Neutrophil (primary cell): ENCODE measurements around the gene KRT8.

ENCODE experiments used
- H3K27ac ChIP-seq: fragments of 200-600 bp; sonication (generic); 2 replicates; pipeline ENCODE4 v1.5.1; 2016; ENCODE audit warnings: mild to moderate bottlenecking, moderate library complexity
- H3K27me3 ChIP-seq: fragments of 200-600 bp; sonication (generic); 2 replicates; pipeline ENCODE4 v1.6.0; 2016; ENCODE audit warnings: mild to moderate bottlenecking
- H3K36me3 ChIP-seq: fragments of 200-600 bp; sonication (generic); 2 replicates; pipeline ENCODE4 v1.5.1; 2017
- H3K4me1 ChIP-seq, 2 experiments: fragments of 200-600 bp in 1 of 2; sonication (generic) in 1 of 2; 1 replicate in 1 of 2; 2 replicates in 1 of 2; pipeline versions ENCODE4 v1.5.1 to v1.6.1; 2013 to 2016; ENCODE audit warnings: low read depth in 1 of 2, low read length in 1 of 2, mild to moderate bottlenecking in 1 of 2, moderate library complexity in 1 of 2; ENCODE audit not compliant: control insufficient read depth in 1 of 2, insufficient read depth in 1 of 2
- H3K4me3 ChIP-seq, 2 experiments: fragments of 200-600 bp in 1 of 2; sonication (generic) in 1 of 2; 1 replicate in 1 of 2; 2 replicates in 1 of 2; pipeline ENCODE4 v1.5.1; 2013 to 2016; ENCODE audit warnings: low read depth in 1 of 2, low read length in 1 of 2, mild to moderate bottlenecking in 1 of 2, moderate library complexity in 1 of 2
- H3K9me3 ChIP-seq: fragments of 200-600 bp; sonication (generic); 2 replicates; pipeline ENCODE4 v1.5.1; 2016
- CTCF ChIP-seq: fragments of 200-600 bp; sonication (generic); IDR thresholded peaks from 2 replicates; pipeline ENCODE4 v1.5.1; 2016; ENCODE audit warnings: antibody characterized with exemption

Gene KRT8

GRCh38 chr12:52945389-52946232, 40.7 kb upstream of the KRT8 start:
- Histone ChIP-seq H3K4me1 (peaks cover 0 to 2% of the 10 kb centered on the region in 2 experiments), H3K27me3 (peaks cover 48% of the 10 kb centered on the region), H3K36me3 (no peaks in the 10 kb centered on the region), H3K27ac (no peak overlapping the region), H3K9me3 (no peaks in the 10 kb centered on the region), H3K4me3 (no peak overlapping the region)
- TF ChIP-seq CTCF: no peak

GRCh38 chr12:52944683-52945388, 40.0 kb upstream of the KRT8 start:
- Histone ChIP-seq H3K27me3 (peaks cover 40% of the 10 kb centered on the region), H3K27ac (no peak overlapping the region), H3K4me1 (peaks cover 0 to 2% of the 10 kb centered on the region in 2 experiments), H3K4me3 (no peak overlapping the region), H3K9me3 (no peaks in the 10 kb centered on the region), H3K36me3 (no peaks in the 10 kb centered on the region)
- no peak for TF ChIP-seq CTCF

GRCh38 chr12:52942901-52943181, 38.0 kb upstream of the KRT8 start:
- H3K4me3 ChIP-seq: no peak overlapping the region
- H3K27me3 ChIP-seq: peaks cover 20% of the 10 kb centered on the region
- H3K4me1 ChIP-seq: no peaks in the 10 kb centered on the region
- no peak for TF ChIP-seq CTCF
- H3K36me3 ChIP-seq: no peaks in the 10 kb centered on the region
- H3K9me3 ChIP-seq: no peaks in the 10 kb centered on the region
- H3K27ac ChIP-seq: no peak overlapping the region

GRCh38 chr12:52942066-52942900, 37.4 kb upstream of the KRT8 start:
- H3K36me3 ChIP-seq: no peaks in the 10 kb centered on the region
- TF ChIP-seq CTCF: no peak

GRCh38 chr12:52929538-52929937, 24.7 kb upstream of the KRT8 start:
- no peaks in the 10 kb centered on the region for H3K4me1 ChIP-seq
- no peaks in the 10 kb centered on the region for H3K27me3 ChIP-seq
- no peaks in the 10 kb centered on the region for H3K9me3 ChIP-seq
- no peak overlapping the region for H3K27ac ChIP-seq
- no peaks in the 10 kb centered on the region for H3K36me3 ChIP-seq
- TF ChIP-seq CTCF: no peak
- H3K4me3 ChIP-seq: no peak overlapping the region

More at GRCh38 chr12:52942066-52942900, 37.4 kb upstream of the KRT8 start:
- H3K27ac ChIP-seq: no peak overlapping the region
- no peak overlapping the region for H3K4me3 ChIP-seq
- peaks cover 16% of the 10 kb centered on the region for H3K27me3 ChIP-seq
- no peaks in the 10 kb centered on the region for H3K4me1 ChIP-seq
- no peaks in the 10 kb centered on the region for H3K9me3 ChIP-seq
